ENCODE data around the gene TFRC.
"Not testable (repeated sequence)": the region's sequence is repeated elsewhere in the genome, so short reads cannot be mapped to it uniquely, and the experiment has no call there.

DNA sequence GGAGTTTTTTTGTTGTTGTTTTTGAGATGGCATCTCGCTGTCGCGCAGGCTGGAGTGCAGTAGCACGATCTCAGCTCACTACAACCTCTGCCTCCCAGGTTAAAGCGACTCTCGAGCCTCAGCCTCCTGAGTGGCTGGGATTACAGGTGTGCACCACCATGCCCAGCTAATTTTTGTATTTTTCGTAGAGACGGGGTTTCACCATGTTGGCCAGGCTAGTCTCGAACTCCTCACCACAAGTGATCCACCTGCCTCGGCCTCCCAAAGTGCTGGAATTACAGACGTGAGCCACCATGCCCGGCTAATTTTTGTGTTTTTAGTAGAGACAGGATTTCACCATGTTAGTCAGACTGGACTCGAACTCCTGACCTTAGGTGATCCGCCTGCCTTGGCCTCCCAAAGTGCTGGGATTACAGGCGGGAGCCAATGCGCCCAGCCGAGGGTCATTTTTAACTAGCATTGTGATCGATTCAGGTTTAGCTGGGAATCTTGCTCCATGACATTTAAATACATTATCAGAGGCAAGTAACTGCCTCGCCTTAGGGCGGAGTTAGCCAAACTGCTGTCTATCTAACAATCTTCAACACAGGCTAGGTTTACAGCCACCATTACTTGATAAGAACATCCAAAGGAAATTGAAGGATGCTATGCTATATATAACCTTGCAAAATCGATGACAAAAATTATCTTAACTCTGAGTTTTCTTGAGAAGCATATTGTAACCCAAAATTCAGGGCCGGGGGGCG is 1.6 kb downstream of the TFRC start:
- TF ChIP-seq, protein P1, sequence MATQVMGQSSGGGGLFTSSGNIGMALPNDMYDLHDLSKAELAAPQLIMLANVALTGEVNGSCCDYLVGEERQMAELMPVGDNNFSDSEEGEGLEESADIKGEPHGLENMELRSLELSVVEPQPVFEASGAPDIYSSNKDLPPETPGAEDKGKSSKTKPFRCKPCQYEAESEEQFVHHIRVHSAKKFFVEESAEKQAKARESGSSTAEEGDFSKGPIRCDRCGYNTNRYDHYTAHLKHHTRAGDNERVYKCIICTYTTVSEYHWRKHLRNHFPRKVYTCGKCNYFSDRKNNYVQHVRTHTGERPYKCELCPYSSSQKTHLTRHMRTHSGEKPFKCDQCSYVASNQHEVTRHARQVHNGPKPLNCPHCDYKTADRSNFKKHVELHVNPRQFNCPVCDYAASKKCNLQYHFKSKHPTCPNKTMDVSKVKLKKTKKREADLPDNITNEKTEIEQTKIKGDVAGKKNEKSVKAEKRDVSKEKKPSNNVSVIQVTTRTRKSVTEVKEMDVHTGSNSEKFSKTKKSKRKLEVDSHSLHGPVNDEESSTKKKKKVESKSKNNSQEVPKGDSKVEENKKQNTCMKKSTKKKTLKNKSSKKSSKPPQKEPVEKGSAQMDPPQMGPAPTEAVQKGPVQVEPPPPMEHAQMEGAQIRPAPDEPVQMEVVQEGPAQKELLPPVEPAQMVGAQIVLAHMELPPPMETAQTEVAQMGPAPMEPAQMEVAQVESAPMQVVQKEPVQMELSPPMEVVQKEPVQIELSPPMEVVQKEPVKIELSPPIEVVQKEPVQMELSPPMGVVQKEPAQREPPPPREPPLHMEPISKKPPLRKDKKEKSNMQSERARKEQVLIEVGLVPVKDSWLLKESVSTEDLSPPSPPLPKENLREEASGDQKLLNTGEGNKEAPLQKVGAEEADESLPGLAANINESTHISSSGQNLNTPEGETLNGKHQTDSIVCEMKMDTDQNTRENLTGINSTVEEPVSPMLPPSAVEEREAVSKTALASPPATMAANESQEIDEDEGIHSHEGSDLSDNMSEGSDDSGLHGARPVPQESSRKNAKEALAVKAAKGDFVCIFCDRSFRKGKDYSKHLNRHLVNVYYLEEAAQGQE (IDR thresholded peaks at IDR 0.05; ENCODE audit: insufficient read depth in 1 of 2, low read depth in 2 of 2, low read length in 1 of 2): not testable (repeated sequence)
- TF ChIP-seq, protein P2, sequence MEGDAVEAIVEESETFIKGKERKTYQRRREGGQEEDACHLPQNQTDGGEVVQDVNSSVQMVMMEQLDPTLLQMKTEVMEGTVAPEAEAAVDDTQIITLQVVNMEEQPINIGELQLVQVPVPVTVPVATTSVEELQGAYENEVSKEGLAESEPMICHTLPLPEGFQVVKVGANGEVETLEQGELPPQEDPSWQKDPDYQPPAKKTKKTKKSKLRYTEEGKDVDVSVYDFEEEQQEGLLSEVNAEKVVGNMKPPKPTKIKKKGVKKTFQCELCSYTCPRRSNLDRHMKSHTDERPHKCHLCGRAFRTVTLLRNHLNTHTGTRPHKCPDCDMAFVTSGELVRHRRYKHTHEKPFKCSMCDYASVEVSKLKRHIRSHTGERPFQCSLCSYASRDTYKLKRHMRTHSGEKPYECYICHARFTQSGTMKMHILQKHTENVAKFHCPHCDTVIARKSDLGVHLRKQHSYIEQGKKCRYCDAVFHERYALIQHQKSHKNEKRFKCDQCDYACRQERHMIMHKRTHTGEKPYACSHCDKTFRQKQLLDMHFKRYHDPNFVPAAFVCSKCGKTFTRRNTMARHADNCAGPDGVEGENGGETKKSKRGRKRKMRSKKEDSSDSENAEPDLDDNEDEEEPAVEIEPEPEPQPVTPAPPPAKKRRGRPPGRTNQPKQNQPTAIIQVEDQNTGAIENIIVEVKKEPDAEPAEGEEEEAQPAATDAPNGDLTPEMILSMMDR (IDR thresholded peaks at IDR 0.05): not testable (repeated sequence)
- TF ChIP-seq POLR2AphosphoS5 (IDR thresholded peaks at IDR 0.05; ENCODE audit: low read depth, low read length): not testable (repeated sequence)

Measured in Panc1 (cell line).